GM12872 (cell line): ENCODE data around the gene PPP4R1.

ENCODE experiments used
- CTCF ChIP-seq: IDR thresholded peaks from 3 replicates; pipeline ENCODE4 v1.5.1; 2011; ENCODE audit warnings: low read depth, mild to moderate bottlenecking, low read length, moderate library complexity; ENCODE audit not compliant: insufficient read depth

PPP4R1 gene

GRCh38 chr18:9653390-9653789 is 39.0 kb upstream of the PPP4R1 start:
- no peak for TF ChIP-seq CTCF

- no peak for TF ChIP-seq CTCF
Measured at GRCh38 chr18:9649164-9649540, 34.8 kb upstream of the PPP4R1 start.

DNA sequence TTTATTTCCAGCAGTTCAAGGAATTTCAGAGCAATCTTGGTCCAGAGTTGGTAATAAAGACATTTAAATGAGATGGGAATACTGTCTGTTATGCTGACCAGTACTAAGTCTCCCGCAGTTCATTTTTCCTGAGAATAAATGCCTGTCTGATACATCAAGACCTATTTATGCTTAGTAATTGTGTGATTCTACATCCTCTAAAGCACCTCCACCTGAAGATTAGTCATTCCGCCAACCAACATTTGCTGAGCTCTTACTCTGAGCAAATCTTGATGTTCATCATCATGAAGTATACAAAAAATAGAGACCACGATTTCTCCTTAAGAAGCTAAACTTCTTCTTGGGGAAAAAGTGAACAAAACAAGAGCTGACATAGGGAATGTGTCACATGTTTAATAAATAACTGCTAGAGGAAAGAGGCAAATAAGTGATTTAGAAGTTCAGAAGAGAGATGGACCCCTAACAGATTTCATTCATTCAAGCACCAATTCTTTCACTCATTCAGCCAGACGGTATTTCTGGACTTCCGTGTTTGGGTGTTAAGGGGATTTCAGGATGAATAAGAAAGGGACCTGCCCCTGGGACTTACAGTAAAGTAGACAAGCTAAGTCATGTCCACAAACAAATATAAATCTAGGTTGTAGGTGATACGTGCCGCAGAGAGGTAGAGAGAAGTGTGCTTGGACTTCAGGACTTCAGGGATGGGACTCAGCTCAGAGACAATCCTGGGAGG is 34.2 kb upstream of the PPP4R1 start:
- no peak for TF ChIP-seq CTCF

GRCh38 chr18:9647496-9648323 is 33.4 kb upstream of the PPP4R1 start:
- no peak for TF ChIP-seq CTCF

GRCh38 chr18:9643549-9643948 is 29.2 kb upstream of the PPP4R1 start:
- TF ChIP-seq CTCF: no peak

DNA sequence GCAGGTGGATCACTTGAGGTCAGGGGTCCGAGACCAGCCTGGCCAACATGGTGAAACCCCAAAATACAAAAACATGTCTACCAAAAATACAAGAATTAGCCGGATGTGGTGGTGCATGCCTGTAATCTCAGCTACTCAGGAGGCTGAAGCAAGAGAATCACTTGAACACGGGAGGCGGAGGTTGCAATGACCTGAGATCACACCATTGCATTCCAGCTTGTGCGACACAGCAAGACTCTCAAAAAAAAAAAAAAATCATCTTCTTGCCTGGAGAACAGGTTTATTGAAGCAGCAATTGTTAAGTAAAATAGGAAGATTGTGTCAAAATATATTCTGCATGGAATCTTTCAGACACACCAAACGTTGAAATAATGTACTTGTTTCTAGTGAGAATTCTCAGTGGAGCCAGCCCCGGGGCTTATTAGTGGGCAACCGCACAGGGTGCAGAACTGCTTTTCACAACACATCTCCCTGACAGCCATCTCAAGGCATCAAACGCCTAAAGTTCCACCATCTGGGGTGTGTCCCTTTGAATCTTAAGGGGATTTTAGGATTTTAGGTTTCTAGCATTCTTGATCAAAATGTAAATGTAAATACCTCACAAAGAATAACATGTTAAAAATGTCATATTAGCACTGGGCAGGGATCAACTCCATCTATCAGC is 28.6 kb upstream of the PPP4R1 start:
- no peak for TF ChIP-seq CTCF

- no peak for TF ChIP-seq CTCF
Measured at GRCh38 chr18:9638886-9639285, 24.5 kb upstream of the PPP4R1 start.
